Muscle of arm (tissue), 12 donors: ENCODE results near the gene ZC3H10. TPM values are rescaled to one million over a fixed set of nuclear protein-coding genes. Genes with fewer than 3 reads are reported as not detected.

Source experiments
- DNase-seq: peaks from one replicate; pipeline ENCODE4 v3.0.0-alpha.2; 2013
- polyA plus RNA-seq, 12 donors: library from polyadenylated mRNA; unstranded; fragments of 120-200 nt; gene quantifications; one replicate each; pipeline ENCODE4 v1.2.1, GENCODE V29; 2013; ENCODE audit not compliant: insufficient read length in 12 of 12

The ZC3H10 gene
- polyA plus RNA-seq, 12 donors, result 3.3 to 8.8 (median 5.0) TPM; not detected in 1

- DNase-seq, result no peak
Observed at GRCh38 chr12:56126732-56127239, 8.7 kb downstream of the ZC3H10 start.

GRCh38 chr12:56127485-56127887 is 9.4 kb downstream of the ZC3H10 start:
- no peak for DNase-seq

GRCh38 chr12:56127888-56128669 is 10.0 kb downstream of the ZC3H10 start, which contains the start of gene ESYT1:
ESYT1 (plus strand) TSS chr12:56128267; CDS start chr12:56128320, 53 bp downstream.
- DNase-seq, result peak; percentile 99

GRCh38 chr12:56128670-56129205 is 10.7 kb downstream of the ZC3H10 start:
- peak; percentile 44 for DNase-seq

GRCh38 chr12:56129206-56129941 is 11.3 kb downstream of the ZC3H10 start:
- peak; percentile 31 for DNase-seq

GRCh38 chr12:56129942-56130495 is 12.0 kb downstream of the ZC3H10 start:
- no peak for DNase-seq

GRCh38 chr12:56130876-56131275 is 12.8 kb downstream of the ZC3H10 start:
- no peak for DNase-seq

- DNase-seq, result no peak
Observed at GRCh38 chr12:56134897-56135296, 16.8 kb downstream of the ZC3H10 start.

- DNase-seq, result no peak
Observed at GRCh38 chr12:56137853-56138571, 19.9 kb downstream of the ZC3H10 start.

- no peak for DNase-seq
Observed at GRCh38 chr12:56141946-56142784, 24.1 kb downstream of the ZC3H10 start.

- DNase-seq, result no peak
Observed at GRCh38 chr12:56143217-56143616, 25.2 kb downstream of the ZC3H10 start.

GRCh38 chr12:56143870-56144269 is 25.8 kb downstream of the ZC3H10 start:
- no peak for DNase-seq

- no peak for DNase-seq
Observed at GRCh38 chr12:56145217-56145616, 27.2 kb downstream of the ZC3H10 start.

- DNase-seq, result no peak
Observed at GRCh38 chr12:56146492-56147460, 28.7 kb downstream of the ZC3H10 start.

GRCh38 chr12:56150563-56150962 is 32.5 kb downstream of the ZC3H10 start:
- DNase-seq, result no peak

- no peak for DNase-seq
Observed at GRCh38 chr12:56151672-56152131, 33.6 kb downstream of the ZC3H10 start.

GRCh38 chr12:56152132-56152755 is 34.2 kb downstream of the ZC3H10 start, which contains the start of gene MYL6B:
MYL6B (plus strand) TSS chr12:56152587; CDS start chr12:56153919, 1,332 bp downstream.
- DNase-seq, result peak; percentile 95
